GM18508 (cell line): ENCODE measurements around the gene RAB43.
A peak's percentile ranks its signal among the peaks of the same experiment; 100 is the strongest.
"Not testable (repeated sequence)": the region's sequence is repeated elsewhere in the genome, so short reads cannot be mapped to it uniquely, and the experiment has no call there.

Source experiments
- ATAC-seq: cut with Tn5 transposase; IDR thresholded peaks from one replicate; pipeline ENCODE4 v1.9.1; 2021; ENCODE audit warnings: moderate number of reproducible peaks; ENCODE audit not compliant: insufficient read depth, unreplicated experiment

Gene RAB43

GRCh38 chr3:129123314-129124060 lies 1.9 kb upstream of the RAB43 start:
- no peak for ATAC-seq

GRCh38 chr3:129122412-129123011 lies 908 bp upstream of the RAB43 start:
- no peak for ATAC-seq

GRCh38 chr3:129121016-129121791 lies 400 bp downstream of the RAB43 start:
- ATAC-seq = no peak

- peak; percentile 52 for ATAC-seq
Observed at GRCh38 chr3:129120254-129121004, 1.2 kb downstream of the RAB43 start.

GRCh38 chr3:129119365-129120100 lies 2.1 kb downstream of the RAB43 start:
- no peak for ATAC-seq

- ATAC-seq = no peak
Observed at GRCh38 chr3:129118745-129119144, 2.9 kb downstream of the RAB43 start.

GRCh38 chr3:129117134-129117533 lies 4.5 kb downstream of the RAB43 start:
- ATAC-seq = no peak

- no peak for ATAC-seq
Observed at GRCh38 chr3:129116482-129116946, 5.1 kb downstream of the RAB43 start.

GRCh38 chr3:129114455-129114854 lies 7.1 kb downstream of the RAB43 start:
- ATAC-seq = no peak

GRCh38 chr3:129112308-129113052 lies 9.1 kb downstream of the RAB43 start:
- no peak for ATAC-seq

GRCh38 chr3:129111076-129111780 lies 10.4 kb downstream of the RAB43 start:
- ATAC-seq = not testable (repeated sequence)

- ATAC-seq = no peak
Observed at GRCh38 chr3:129107793-129108192, 13.8 kb downstream of the RAB43 start.

GRCh38 chr3:129106866-129107565 lies 14.6 kb downstream of the RAB43 start:
- ATAC-seq = no peak

GRCh38 chr3:129106320-129106719 lies 15.3 kb downstream of the RAB43 start:
- ATAC-seq = no peak

GRCh38 chr3:129105862-129106261 lies 15.7 kb downstream of the RAB43 start:
- no peak for ATAC-seq

GRCh38 chr3:129104498-129105079 lies 17.0 kb downstream of the RAB43 start:
- ATAC-seq = no peak

- ATAC-seq = no peak
Observed at GRCh38 chr3:129104051-129104450, 17.6 kb downstream of the RAB43 start.

GRCh38 chr3:129103296-129103695 lies 18.3 kb downstream of the RAB43 start:
- ATAC-seq = no peak
